ENCODE results near the gene CHID1. TPM values are rescaled to one million over a fixed set of nuclear protein-coding genes. Genes with fewer than 3 reads are reported as not detected.

Gene CHID1
- total RNA-seq, 1 donor from 2014 or later = 74.6 TPM

DNA sequence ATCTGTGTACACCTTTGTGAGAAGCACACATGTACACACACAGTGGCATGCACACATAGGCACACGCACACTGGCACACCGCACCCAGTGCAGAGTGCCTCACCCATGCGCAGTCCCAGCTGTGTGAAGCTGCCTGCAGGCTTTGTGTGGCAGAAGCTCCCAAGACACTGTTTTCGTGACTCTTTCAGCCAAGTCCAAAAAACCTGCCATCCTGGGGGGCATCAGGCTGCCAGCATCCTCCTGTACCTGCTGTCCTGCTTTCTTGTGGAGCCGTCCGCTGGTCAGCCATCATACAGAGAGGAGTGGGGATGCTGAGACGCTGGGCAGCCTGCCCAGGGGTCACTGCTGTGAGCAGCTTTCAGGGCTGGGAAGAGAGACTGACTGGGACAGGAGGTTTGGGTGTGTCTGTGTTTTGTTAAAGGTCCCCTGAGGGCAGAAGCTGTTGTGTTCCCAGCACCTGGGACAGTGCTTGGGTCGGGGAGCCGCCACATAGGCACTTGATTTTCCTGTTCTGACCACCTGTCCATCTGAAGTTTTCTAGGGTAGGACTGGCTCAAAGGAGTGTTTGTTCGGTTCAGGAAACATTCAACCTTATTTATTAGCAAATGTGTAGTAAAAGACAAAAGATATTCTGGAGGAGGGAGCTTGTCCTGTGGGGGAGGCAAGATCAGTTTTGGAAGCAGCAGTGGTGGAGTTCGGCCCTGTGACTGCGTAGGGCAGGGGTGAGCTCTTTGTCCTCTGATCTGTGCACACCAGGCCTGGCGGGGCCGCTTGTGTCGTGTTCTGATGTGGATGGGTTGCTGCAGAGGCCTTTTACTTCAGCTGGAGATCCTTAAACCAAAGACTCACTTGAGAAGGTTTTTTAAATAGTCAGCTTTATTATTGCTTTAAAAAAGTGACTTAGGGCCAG, 44.8 kb upstream of the CHID1 start:
- Histone ChIP-seq H3K27ac (ENCODE audit: low read depth, low read length) (no peak overlapping the region), H3K9ac (ENCODE audit: low read length) (no peak overlapping the region), H4K20me1 (ENCODE audit: insufficient read depth, low read length) (peaks cover 91% of the 10 kb centered on the region), H3K27me3 (ENCODE audit: insufficient read depth, low read length) (no peaks in the 10 kb centered on the region), H3K36me3 (ENCODE audit: insufficient read depth, low read length) (no peaks in the 10 kb centered on the region), H3K4me1 (ENCODE audit: insufficient read depth, low read length) (no peaks in the 10 kb centered on the region), H2AFZ (ENCODE audit: low read depth, low read length) (no peak overlapping the region), H3K4me3 (ENCODE audit: insufficient read depth, low read depth, low read length) (no peak overlapping the region), H3K79me2 (ENCODE audit: insufficient read depth, low read length) (peaks cover 64% of the 10 kb centered on the region), H3K9me3 (ENCODE audit: insufficient read depth, low read depth, low read length) (no peaks in the 10 kb centered on the region), H3K4me2 (ENCODE audit: low read length) (no peak overlapping the region)
- TF ChIP-seq EZH2 (IDR thresholded peaks at IDR 0.05; ENCODE audit: insufficient read depth, low read length) = no peak
- TF ChIP-seq, protein P1, sequence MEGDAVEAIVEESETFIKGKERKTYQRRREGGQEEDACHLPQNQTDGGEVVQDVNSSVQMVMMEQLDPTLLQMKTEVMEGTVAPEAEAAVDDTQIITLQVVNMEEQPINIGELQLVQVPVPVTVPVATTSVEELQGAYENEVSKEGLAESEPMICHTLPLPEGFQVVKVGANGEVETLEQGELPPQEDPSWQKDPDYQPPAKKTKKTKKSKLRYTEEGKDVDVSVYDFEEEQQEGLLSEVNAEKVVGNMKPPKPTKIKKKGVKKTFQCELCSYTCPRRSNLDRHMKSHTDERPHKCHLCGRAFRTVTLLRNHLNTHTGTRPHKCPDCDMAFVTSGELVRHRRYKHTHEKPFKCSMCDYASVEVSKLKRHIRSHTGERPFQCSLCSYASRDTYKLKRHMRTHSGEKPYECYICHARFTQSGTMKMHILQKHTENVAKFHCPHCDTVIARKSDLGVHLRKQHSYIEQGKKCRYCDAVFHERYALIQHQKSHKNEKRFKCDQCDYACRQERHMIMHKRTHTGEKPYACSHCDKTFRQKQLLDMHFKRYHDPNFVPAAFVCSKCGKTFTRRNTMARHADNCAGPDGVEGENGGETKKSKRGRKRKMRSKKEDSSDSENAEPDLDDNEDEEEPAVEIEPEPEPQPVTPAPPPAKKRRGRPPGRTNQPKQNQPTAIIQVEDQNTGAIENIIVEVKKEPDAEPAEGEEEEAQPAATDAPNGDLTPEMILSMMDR (IDR thresholded peaks at IDR 0.05; ENCODE audit: insufficient read depth, low read depth, low read length) = no peak
- H3K9me3 Mint-ChIP-seq (ENCODE audit: unreplicated experiment) = no peaks in the 10 kb centered on the region
- H3K27ac Mint-ChIP-seq (ENCODE audit: unreplicated experiment) = peak overlapping the region; percentile 51
- peak overlapping the region; percentile 31 for H3K4me3 Mint-ChIP-seq (ENCODE audit: unreplicated experiment)
- FAIRE-seq (no peak), DNase-seq (ENCODE audit: low read depth) (no peak)
- no peaks in the 10 kb centered on the region for H3K27me3 Mint-ChIP-seq (ENCODE audit: low read depth, unreplicated experiment)
- H3K36me3 Mint-ChIP-seq (ENCODE audit: low read depth, unreplicated experiment) = peaks cover 15% of the 10 kb centered on the region
- H3K4me1 Mint-ChIP-seq (ENCODE audit: low read depth, unreplicated experiment) = peaks cover 34% of the 10 kb centered on the region

DNA sequence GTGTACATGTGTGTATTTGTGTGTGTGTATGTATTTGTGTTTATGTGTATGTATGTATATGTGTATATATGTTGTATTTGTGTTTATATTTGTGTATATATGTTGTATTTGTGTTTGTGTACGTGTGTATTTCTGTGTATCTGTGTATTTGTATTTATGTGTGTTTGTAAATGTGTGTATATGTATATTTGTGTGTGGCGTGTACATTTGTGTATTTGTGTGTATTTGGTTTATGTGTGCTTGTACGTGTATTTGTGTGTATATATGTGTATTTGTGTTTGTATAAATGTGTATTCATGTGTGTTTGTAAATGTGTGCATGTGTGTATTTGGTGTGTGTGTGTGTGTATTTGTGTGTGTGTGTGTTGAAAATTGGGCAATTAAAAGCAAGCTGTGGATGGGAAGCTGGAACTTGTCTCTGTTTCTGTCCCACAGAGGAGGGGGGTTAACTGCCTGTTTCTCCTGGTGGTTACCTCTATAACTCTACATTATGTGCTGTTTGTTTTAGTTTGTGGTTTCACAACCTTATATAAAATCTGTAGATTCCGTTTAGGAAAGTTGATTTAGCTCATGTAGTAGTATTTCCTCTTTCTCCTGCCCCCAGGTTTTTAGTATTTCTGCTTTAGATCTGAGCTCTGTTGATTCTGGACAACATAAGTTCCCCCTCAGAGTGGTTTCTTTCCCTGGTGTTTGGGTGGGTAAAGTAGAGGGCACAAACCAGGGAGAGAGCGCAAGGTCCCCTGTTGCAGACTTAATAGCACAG, 44.0 kb upstream of the CHID1 start:
- Histone ChIP-seq H3K27ac (ENCODE audit: low read depth, low read length) (no peak overlapping the region), H4K20me1 (ENCODE audit: insufficient read depth, low read length) (peaks cover 90% of the 10 kb centered on the region), H3K36me3 (ENCODE audit: insufficient read depth, low read length) (no peaks in the 10 kb centered on the region), H3K27me3 (ENCODE audit: insufficient read depth, low read length) (no peaks in the 10 kb centered on the region), H2AFZ (ENCODE audit: low read depth, low read length) (no peak overlapping the region), H3K9me3 (ENCODE audit: insufficient read depth, low read depth, low read length) (no peaks in the 10 kb centered on the region), H3K4me2 (ENCODE audit: low read length) (no peak overlapping the region), H3K79me2 (ENCODE audit: insufficient read depth, low read length) (peaks cover 73% of the 10 kb centered on the region), H3K9ac (ENCODE audit: low read length) (no peak overlapping the region), H3K4me1 (ENCODE audit: insufficient read depth, low read length) (no peaks in the 10 kb centered on the region), H3K4me3 (ENCODE audit: insufficient read depth, low read depth, low read length) (no peak overlapping the region)
- TF ChIP-seq, protein P1 (IDR thresholded peaks at IDR 0.05; ENCODE audit: insufficient read depth, low read depth, low read length) = no peak
- TF ChIP-seq EZH2 (IDR thresholded peaks at IDR 0.05; ENCODE audit: insufficient read depth, low read length) = no peak
- Mint-ChIP-seq H3K9me3 (ENCODE audit: unreplicated experiment) (no peaks in the 10 kb centered on the region), H3K27me3 (ENCODE audit: low read depth, unreplicated experiment) (no peaks in the 10 kb centered on the region), H3K4me1 (ENCODE audit: low read depth, unreplicated experiment) (peaks cover 34% of the 10 kb centered on the region), H3K4me3 (ENCODE audit: unreplicated experiment) (no peak overlapping the region), H3K36me3 (ENCODE audit: low read depth, unreplicated experiment) (peaks cover 21% of the 10 kb centered on the region), H3K27ac (ENCODE audit: unreplicated experiment) (peak overlapping the region; percentile 58)
- no peak for FAIRE-seq
- no peak for DNase-seq (ENCODE audit: low read depth)

All from astrocyte (in vitro differentiated cells and primary cell).